Duodenal mucosa (tissue), 2 donors: ENCODE data around the gene SLC22A13.

Experiments
- H3K27ac ChIP-seq: one replicate; pipeline ENCODE4 v1.7.0; 2013; ENCODE audit warnings: low read depth, low read length
- H3K27me3 ChIP-seq, 2 donors: one replicate each; pipeline ENCODE4 v1.7.0; 2013; ENCODE audit warnings: low read length in 2 of 2, control low read depth in 1 of 2; ENCODE audit not compliant: insufficient read depth in 2 of 2, control insufficient read depth in 1 of 2
- H3K36me3 ChIP-seq, 2 donors: one replicate each; pipeline ENCODE4 v1.7.0; 2013; ENCODE audit warnings: low read length in 2 of 2, control low read depth in 1 of 2; ENCODE audit not compliant: insufficient read depth in 2 of 2, control insufficient read depth in 1 of 2
- H3K4me1 ChIP-seq, 2 donors: one replicate each; pipeline ENCODE4 v1.7.0; 2013; ENCODE audit warnings: low read length in 2 of 2, control low read depth in 1 of 2; ENCODE audit not compliant: insufficient read depth in 2 of 2, control insufficient read depth in 1 of 2
- H3K4me3 ChIP-seq, 2 donors: one replicate each; pipeline ENCODE4 v1.7.0; 2013; ENCODE audit warnings: low read length in 2 of 2, low read depth in 1 of 2
- H3K9ac ChIP-seq, 2 donors: one replicate each; pipeline ENCODE4 v1.7.0; 2013; ENCODE audit warnings: low read length in 2 of 2, low read depth in 1 of 2
- H3K9me3 ChIP-seq, 2 donors: one replicate each; pipeline ENCODE4 v1.7.0; 2013; ENCODE audit warnings: low read length in 2 of 2, control low read depth in 1 of 2; ENCODE audit not compliant: control insufficient read depth in 1 of 2

SLC22A13 gene

DNA sequence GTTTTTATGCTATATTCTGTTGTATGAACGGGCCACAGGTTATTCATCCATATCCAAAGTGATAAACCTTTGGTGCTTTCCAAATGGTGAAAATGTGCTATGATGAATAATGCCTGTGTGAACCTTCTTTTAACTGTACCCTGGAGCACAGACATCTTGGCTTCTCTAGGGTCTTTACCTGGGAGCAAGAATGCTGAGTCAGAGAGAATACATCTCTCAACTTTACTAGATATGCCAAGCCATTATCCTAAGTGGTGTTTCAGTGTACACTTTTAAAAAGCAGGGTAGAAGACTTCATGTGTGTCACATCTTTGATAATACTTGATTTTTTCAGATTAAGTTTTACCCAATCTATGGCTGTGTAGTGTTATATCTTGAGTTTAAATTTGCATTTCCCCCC lies 57.4 kb downstream of the SLC22A13 start:
- peaks cover 0 to 6% of the 10 kb centered on the region in 2 donors for H3K9me3 ChIP-seq
- peaks cover 0 to 3% of the 10 kb centered on the region in 2 donors for H3K27me3 ChIP-seq
- H3K4me3 ChIP-seq, result no peak overlapping the region
- no peak overlapping the region for H3K27ac ChIP-seq
- no peak overlapping the region for H3K9ac ChIP-seq
- H3K36me3 ChIP-seq, result no peaks in the 10 kb centered on the region
- no peaks in the 10 kb centered on the region for H3K4me1 ChIP-seq

DNA sequence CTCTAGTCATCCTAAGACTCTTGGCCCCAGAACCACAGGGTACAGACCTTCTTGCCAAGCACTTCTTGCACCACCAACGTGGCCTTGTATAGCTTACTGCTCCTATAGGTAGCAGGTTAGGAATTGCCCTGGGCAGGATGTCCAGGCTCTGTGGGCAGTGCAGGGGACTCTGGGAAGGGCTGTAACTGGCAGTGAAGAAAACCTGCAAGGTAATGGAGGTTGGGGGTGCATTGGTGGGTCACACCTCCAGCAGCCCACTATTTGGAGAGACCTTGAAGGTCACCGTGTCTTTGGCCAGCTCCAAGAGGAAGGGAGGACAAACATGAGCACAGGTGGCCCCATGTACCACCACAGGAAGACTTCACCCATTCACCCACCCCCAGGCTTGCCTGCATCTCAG lies 59.6 kb downstream of the SLC22A13 start:
- Histone ChIP-seq H3K4me1 (no peaks in the 10 kb centered on the region), H3K9ac (no peak overlapping the region), H3K36me3 (no peaks in the 10 kb centered on the region), H3K9me3 (peaks cover 0 to 6% of the 10 kb centered on the region in 2 donors), H3K4me3 (no peak overlapping the region), H3K27me3 (peaks cover 0 to 3% of the 10 kb centered on the region in 2 donors), H3K27ac (no peak overlapping the region)

DNA sequence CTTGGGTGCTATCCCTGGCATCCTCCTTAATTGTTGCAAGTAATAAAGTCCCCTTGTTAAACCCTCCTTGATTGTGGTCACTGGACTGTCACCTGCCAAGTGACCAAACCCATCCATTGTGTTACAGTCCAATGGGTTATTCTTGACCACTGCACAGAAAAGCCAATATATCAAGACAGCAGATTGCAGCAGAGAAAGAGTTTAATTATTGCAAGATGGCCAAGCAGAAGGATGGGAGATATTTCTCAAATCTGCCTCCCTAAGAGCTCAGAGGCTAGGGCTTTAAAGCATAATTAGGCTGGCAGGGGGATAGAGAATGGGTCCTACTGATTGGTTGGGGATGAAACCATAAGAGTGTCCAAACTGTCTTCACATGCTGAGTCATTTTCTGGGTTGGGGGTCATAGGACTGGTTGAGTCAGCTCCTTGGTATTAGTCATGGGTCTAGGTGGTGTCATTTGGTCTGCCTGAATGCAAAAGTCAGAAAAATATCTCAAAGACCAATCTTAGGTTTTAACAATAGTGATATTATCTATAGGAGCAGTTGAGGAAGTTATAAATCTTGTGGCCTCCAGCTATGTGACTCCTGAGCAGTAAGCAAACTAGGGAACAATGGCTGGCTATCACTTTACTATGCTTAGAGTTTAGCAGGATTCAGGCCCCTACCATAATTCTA lies 61.9 kb downstream of the SLC22A13 start:
- Histone ChIP-seq H3K27me3 (peaks cover 0 to 3% of the 10 kb centered on the region in 2 donors), H3K9ac (no peak overlapping the region), H3K4me1 (no peaks in the 10 kb centered on the region), H3K4me3 (no peak overlapping the region), H3K36me3 (no peaks in the 10 kb centered on the region), H3K27ac (no peak overlapping the region), H3K9me3 (peaks cover 0 to 6% of the 10 kb centered on the region in 2 donors)
